ENCODE data around the gene MALT1.

GRCh38 chr18:58770601-58771000 lies 99.3 kb downstream of the MALT1 start:
- TF ChIP-seq, protein P1, sequence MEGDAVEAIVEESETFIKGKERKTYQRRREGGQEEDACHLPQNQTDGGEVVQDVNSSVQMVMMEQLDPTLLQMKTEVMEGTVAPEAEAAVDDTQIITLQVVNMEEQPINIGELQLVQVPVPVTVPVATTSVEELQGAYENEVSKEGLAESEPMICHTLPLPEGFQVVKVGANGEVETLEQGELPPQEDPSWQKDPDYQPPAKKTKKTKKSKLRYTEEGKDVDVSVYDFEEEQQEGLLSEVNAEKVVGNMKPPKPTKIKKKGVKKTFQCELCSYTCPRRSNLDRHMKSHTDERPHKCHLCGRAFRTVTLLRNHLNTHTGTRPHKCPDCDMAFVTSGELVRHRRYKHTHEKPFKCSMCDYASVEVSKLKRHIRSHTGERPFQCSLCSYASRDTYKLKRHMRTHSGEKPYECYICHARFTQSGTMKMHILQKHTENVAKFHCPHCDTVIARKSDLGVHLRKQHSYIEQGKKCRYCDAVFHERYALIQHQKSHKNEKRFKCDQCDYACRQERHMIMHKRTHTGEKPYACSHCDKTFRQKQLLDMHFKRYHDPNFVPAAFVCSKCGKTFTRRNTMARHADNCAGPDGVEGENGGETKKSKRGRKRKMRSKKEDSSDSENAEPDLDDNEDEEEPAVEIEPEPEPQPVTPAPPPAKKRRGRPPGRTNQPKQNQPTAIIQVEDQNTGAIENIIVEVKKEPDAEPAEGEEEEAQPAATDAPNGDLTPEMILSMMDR (IDR thresholded peaks at IDR 0.05) = no peak
- TF ChIP-seq POLR2A (IDR thresholded peaks at IDR 0.05) = no peak
- TF ChIP-seq POLR2AphosphoS5 (IDR thresholded peaks at IDR 0.05) = no peak
